Activated naive CD8-positive, alpha-beta T cell treated with anti-CD3 and anti-CD28 coated beads, Interleukin-2, amount 10 ng/mL, durations not matched to agents 7 days and 5 days (primary cell): ENCODE data around the gene RBP7. TPM values are rescaled to one million over a fixed set of nuclear protein-coding genes. Genes with fewer than 3 reads are reported as not detected.

Experiments used
- ATAC-seq: fragments of 150-1000 bp; cut with Tn5 transposase; one replicate; pipeline ENCODE4 v1.10.0; 2021; ENCODE audit warnings: low read depth, moderate library complexity
- POLR2A ChIA-PET: fragments of 350-600 bp; sonication (Branson Sonifier 250); formaldehyde crosslinking; loops from one replicate; lab custom pipeline; 2021; ENCODE audit warnings: antibody characterized with exemption; lab: Charles Lee
- DNase-seq: peaks from one replicate; pipeline ENCODE4 v3.0.0; 2021
- H3K27ac Mint-ChIP-seq: one replicate; pipeline ENCODE4 v1.8.0; 2022; ENCODE audit warnings: mild to moderate bottlenecking, mixed read lengths
- H3K27me3 Mint-ChIP-seq: one replicate; pipeline ENCODE4 v1.8.0; 2022; ENCODE audit warnings: mild to moderate bottlenecking, moderate library complexity, mixed read lengths
- H3K36me3 Mint-ChIP-seq: one replicate; pipeline ENCODE4 v1.8.0; 2021; ENCODE audit warnings: mild to moderate bottlenecking, mixed read lengths
- H3K4me1 Mint-ChIP-seq: one replicate; pipeline ENCODE4 v1.8.0; 2021; ENCODE audit warnings: mixed read lengths
- H3K4me3 Mint-ChIP-seq: one replicate; pipeline ENCODE4 v1.8.0; 2022; ENCODE audit warnings: mild to moderate bottlenecking, moderate library complexity, mixed read lengths
- H3K9me3 Mint-ChIP-seq: one replicate; pipeline ENCODE4 v1.8.0; 2021; ENCODE audit warnings: mixed read lengths
- microRNA-seq: library from miRNA; unstranded; fragments of <30 nt; microRNA quantifications from one replicate; pipeline ENCODE4 v1.2.0, GENCODE V29; 2022
- total RNA-seq, 2 experiments: library from RNA; stranded (reverse); gene quantifications; one replicate each; pipeline ENCODE4 v1.2.3, GENCODE V29; 2021

RBP7 gene
- total RNA-seq, 2 experiments from 2014 or later: 0.53 TPM; not detected in 1

GRCh38 chr1:10063878-10064277 lies 66.8 kb downstream of the RBP7 start:
- H3K27me3 Mint-ChIP-seq: no peaks in the 10 kb centered on the region
- no peaks in the 10 kb centered on the region for H3K9me3 Mint-ChIP-seq
- no peak overlapping the region for H3K27ac Mint-ChIP-seq
- H3K36me3 Mint-ChIP-seq: no peaks in the 10 kb centered on the region
- no peak overlapping the region for H3K4me3 Mint-ChIP-seq
- POLR2A ChIA-PET: no interaction called here
- DNase-seq (no peak), ATAC-seq (no peak)
- H3K4me1 Mint-ChIP-seq: peaks cover 13% of the 10 kb centered on the region

- no peak for DNase-seq
- peaks cover 13% of the 10 kb centered on the region for H3K4me1 Mint-ChIP-seq
- no peak for ATAC-seq
- H3K27me3 Mint-ChIP-seq: no peaks in the 10 kb centered on the region
- H3K4me3 Mint-ChIP-seq: no peak overlapping the region
- H3K36me3 Mint-ChIP-seq: no peaks in the 10 kb centered on the region
- POLR2A ChIA-PET: no interaction called here
- no peak overlapping the region for H3K27ac Mint-ChIP-seq
- no peaks in the 10 kb centered on the region for H3K9me3 Mint-ChIP-seq
Measured at GRCh38 chr1:10064416-10065343, 67.7 kb downstream of the RBP7 start.

GRCh38 chr1:10065344-10065685 lies 68.3 kb downstream of the RBP7 start:
- Mint-ChIP-seq H3K27ac (no peak overlapping the region), H3K27me3 (no peaks in the 10 kb centered on the region), H3K4me1 (peaks cover 13% of the 10 kb centered on the region), H3K4me3 (no peak overlapping the region), H3K36me3 (no peaks in the 10 kb centered on the region), H3K9me3 (no peaks in the 10 kb centered on the region)
- POLR2A ChIA-PET: no interaction called here
- ATAC-seq: no peak
- DNase-seq: no peak

Small RNA genes within 50 kb of the gene (microRNA-seq; reads per million reads assigned to microRNA genes)
- 2.1 reads per million for gene MIR5697

Other genes starting within 250 kb of the RBP7 start
- 100 to 1,000 TPM; 104 to 106 TPM for gene CLSTN1, start 173.3 kb upstream of the RBP7 start, total RNA-seq
- 10 to 100 TPM; 15.8 to 17.0 TPM for gene CTNNBIP1, start 87.0 kb upstream of the RBP7 start, total RNA-seq
- 10 to 100 TPM; 27.7 to 28.6 TPM for gene LZIC, start 53.8 kb upstream of the RBP7 start, total RNA-seq
- gene NMNAT1, start 53.8 kb upstream of the RBP7 start, total RNA-seq: 1 to 10 TPM; 6.5 to 8.5 TPM
- 10 to 100 TPM; 31.6 to 33.4 TPM for gene UBE4B, start 35.7 kb downstream of the RBP7 start, total RNA-seq
- gene KIF1B, start 213.3 kb downstream of the RBP7 start, total RNA-seq: 10 to 100 TPM; 13.4 to 13.9 TPM